OCI-LY1 (cell line): ENCODE data around the gene MRAS.

Experiments
- H2AFZ ChIP-seq: fragments of 200-600 bp; sonication (generic), shearing (Covaris generic); 2 replicates; pipeline ENCODE4 v1.6.0; 2014; ENCODE audit warnings: antibody characterized with exemption, mild to moderate bottlenecking, low read length
- H3F3A ChIP-seq: fragments of 200-600 bp; sonication (generic), shearing (Covaris generic); 2 replicates; pipeline ENCODE4 v1.6.0; 2014; ENCODE audit warnings: mild to moderate bottlenecking, antibody characterized with exemption, low read length, moderate library complexity; ENCODE audit not compliant: insufficient read depth
- H3K27ac ChIP-seq: fragments of 200-600 bp; sonication (generic); 2 replicates; pipeline ENCODE4 v1.5.1; 2014; ENCODE audit warnings: low read length, mixed run types, mild to moderate bottlenecking, low read depth; ENCODE audit not compliant: poor library complexity, severe bottlenecking
- H3K27me3 ChIP-seq: fragments of 200-600 bp; sonication (generic); 2 replicates; pipeline ENCODE4 v1.6.0; 2014; ENCODE audit warnings: antibody characterized with exemption, mild to moderate bottlenecking, low read length, moderate library complexity; ENCODE audit not compliant: insufficient read depth
- H3K36me3 ChIP-seq: fragments of 200-600 bp; sonication (generic); 2 replicates; pipeline ENCODE4 v1.6.1; 2014; ENCODE audit warnings: mild to moderate bottlenecking, antibody characterized with exemption, low read length, moderate library complexity, mixed read lengths; ENCODE audit not compliant: insufficient read depth
- H3K4me1 ChIP-seq: fragments of 200-600 bp; sonication (generic); 2 replicates; pipeline ENCODE4 v1.5.1; 2014; ENCODE audit warnings: mild to moderate bottlenecking, low read length, moderate library complexity; ENCODE audit not compliant: insufficient read depth, severe bottlenecking
- H3K4me2 ChIP-seq: fragments of 200-600 bp; sonication (generic), shearing (Covaris generic); 2 replicates; pipeline ENCODE4 v1.6.1; 2014; ENCODE audit warnings: low read length
- H3K4me3 ChIP-seq: fragments of 200-600 bp; sonication (generic); 2 replicates; pipeline ENCODE4 v1.5.1; 2014; ENCODE audit warnings: low read length, low read depth, mild to moderate bottlenecking, mixed read lengths; ENCODE audit not compliant: poor library complexity, severe bottlenecking
- H3K79me2 ChIP-seq: fragments of 200-600 bp; shearing (Covaris generic); 2 replicates; pipeline ENCODE4 v1.6.1; 2016; ENCODE audit warnings: mixed run types, low read length, mixed read lengths; ENCODE audit not compliant: insufficient read depth
- H3K9ac ChIP-seq: fragments of 200-600 bp; sonication (generic), shearing (Covaris generic); 2 replicates; pipeline ENCODE4 v1.6.1; 2014; ENCODE audit warnings: mild to moderate bottlenecking, low read length, mixed read lengths
- H3K9me2 ChIP-seq: fragments of 200-600 bp; sonication (generic), shearing (Covaris generic); 2 replicates; pipeline ENCODE4 v1.6.1; 2014; ENCODE audit warnings: low read depth, mild to moderate bottlenecking, low read length, mixed read lengths
- H3K9me3 ChIP-seq: fragments of 200-600 bp; shearing (Covaris generic); 2 replicates; pipeline ENCODE4 v1.6.1; 2014; ENCODE audit warnings: low read length, mixed read lengths
- H4K20me1 ChIP-seq: fragments of 200-600 bp; sonication (generic), shearing (Covaris generic); 2 replicates; pipeline ENCODE4 v1.6.0; 2016; ENCODE audit warnings: mild to moderate bottlenecking, low read length; ENCODE audit not compliant: insufficient read depth
- EZH2 ChIP-seq: fragments of 200-600 bp; sonication (generic), shearing (Covaris generic); IDR thresholded peaks from 2 replicates; pipeline ENCODE4 v1.8.0; 2017; ENCODE audit warnings: borderline replicate concordance, mixed run types, mild to moderate bottlenecking, antibody characterized with exemption, low read length, moderate library complexity, mixed read lengths
- TF ChIP-seq, protein P1 (sequence below): fragments of 200-600 bp; sonication (generic), shearing (Covaris generic); IDR thresholded peaks from 2 replicates; pipeline ENCODE4 v1.5.1; 2017; ENCODE audit warnings: mild to moderate bottlenecking, antibody characterized with exemption, low read length, moderate library complexity, mixed read lengths

MRAS gene

GRCh38 chr3:138418601-138419206 lies 70.3 kb downstream of the MRAS start:
- Histone ChIP-seq H3K36me3 (no peaks in the 10 kb centered on the region), H3K9me3 (0 out of 2 replicates have a peak, but pooled peaks cover 5% of the 10 kb centered on the region), H3K4me3 (no peak overlapping the region), H3K27ac (no peak overlapping the region), H3K9ac (no peak overlapping the region), H2AFZ (no peak overlapping the region), H3K79me2 (no peaks in the 10 kb centered on the region), H3K9me2 (no peaks in the 10 kb centered on the region), H3K4me1 (no peaks in the 10 kb centered on the region), H3F3A (no peaks in the 10 kb centered on the region), H3K27me3 (peaks cover 7% of the 10 kb centered on the region; the same call in 1 of the 2 replicates), H4K20me1 (no peaks in the 10 kb centered on the region), H3K4me2 (no peak overlapping the region)
- TF ChIP-seq, protein P1, sequence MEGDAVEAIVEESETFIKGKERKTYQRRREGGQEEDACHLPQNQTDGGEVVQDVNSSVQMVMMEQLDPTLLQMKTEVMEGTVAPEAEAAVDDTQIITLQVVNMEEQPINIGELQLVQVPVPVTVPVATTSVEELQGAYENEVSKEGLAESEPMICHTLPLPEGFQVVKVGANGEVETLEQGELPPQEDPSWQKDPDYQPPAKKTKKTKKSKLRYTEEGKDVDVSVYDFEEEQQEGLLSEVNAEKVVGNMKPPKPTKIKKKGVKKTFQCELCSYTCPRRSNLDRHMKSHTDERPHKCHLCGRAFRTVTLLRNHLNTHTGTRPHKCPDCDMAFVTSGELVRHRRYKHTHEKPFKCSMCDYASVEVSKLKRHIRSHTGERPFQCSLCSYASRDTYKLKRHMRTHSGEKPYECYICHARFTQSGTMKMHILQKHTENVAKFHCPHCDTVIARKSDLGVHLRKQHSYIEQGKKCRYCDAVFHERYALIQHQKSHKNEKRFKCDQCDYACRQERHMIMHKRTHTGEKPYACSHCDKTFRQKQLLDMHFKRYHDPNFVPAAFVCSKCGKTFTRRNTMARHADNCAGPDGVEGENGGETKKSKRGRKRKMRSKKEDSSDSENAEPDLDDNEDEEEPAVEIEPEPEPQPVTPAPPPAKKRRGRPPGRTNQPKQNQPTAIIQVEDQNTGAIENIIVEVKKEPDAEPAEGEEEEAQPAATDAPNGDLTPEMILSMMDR: no peak
- no peak for TF ChIP-seq EZH2

GRCh38 chr3:138423316-138423715 lies 74.9 kb downstream of the MRAS start:
- Histone ChIP-seq H3K4me1 (no peaks in the 10 kb centered on the region), H3F3A (no peaks in the 10 kb centered on the region), H3K27me3 (no peaks in the 10 kb centered on the region), H2AFZ (no peak overlapping the region), H3K36me3 (no peaks in the 10 kb centered on the region), H3K9me2 (no peaks in the 10 kb centered on the region), H3K4me2 (no peak overlapping the region), H3K9me3 (0 out of 2 replicates have a peak, but pooled peaks cover 5% of the 10 kb centered on the region), H3K4me3 (no peak overlapping the region), H3K27ac (no peak overlapping the region), H3K9ac (no peak overlapping the region), H3K79me2 (no peaks in the 10 kb centered on the region), H4K20me1 (no peaks in the 10 kb centered on the region)
- TF ChIP-seq, protein P1: no peak
- TF ChIP-seq EZH2: no peak

- H3K27me3 ChIP-seq: no peaks in the 10 kb centered on the region
- H3K4me3 ChIP-seq: no peak overlapping the region
- no peak overlapping the region for H2AFZ ChIP-seq
- H3K4me1 ChIP-seq: no peaks in the 10 kb centered on the region
- H3F3A ChIP-seq: no peaks in the 10 kb centered on the region
- H3K27ac ChIP-seq: no peak overlapping the region
- no peak for TF ChIP-seq EZH2
- TF ChIP-seq, protein P1: no peak
- no peaks in the 10 kb centered on the region for H3K9me2 ChIP-seq
- H3K4me2 ChIP-seq: no peak overlapping the region
- H3K36me3 ChIP-seq: no peaks in the 10 kb centered on the region
- H4K20me1 ChIP-seq: no peaks in the 10 kb centered on the region
- 0 out of 2 replicates have a peak, but pooled peaks cover 5% of the 10 kb centered on the region for H3K9me3 ChIP-seq
- H3K9ac ChIP-seq: no peak overlapping the region
- H3K79me2 ChIP-seq: no peaks in the 10 kb centered on the region
Observed at GRCh38 chr3:138424323-138424722, 75.9 kb downstream of the MRAS start.
